HepG2 (cell line): ENCODE measurements around the gene HLA-B. TPM values are rescaled to one million over a fixed set of nuclear protein-coding genes. Genes with fewer than 3 reads are reported as not detected.

ENCODE experiments used
- CBX1 ChIP-seq: IDR thresholded peaks from one replicate; pipeline ENCODE4 v1.6.1; 2016; ENCODE audit warnings: antibody characterized with exemption, low read depth
- ELF4 ChIP-seq: sonication (generic); formaldehyde crosslinking; IDR thresholded peaks from 2 replicates; pipeline ENCODE4 v1.5.0; 2020; ENCODE audit warnings: missing genetic modification reagents, mild to moderate bottlenecking, moderate library complexity, borderline replicate concordance
- ETV6 ChIP-seq: sonication (generic); formaldehyde crosslinking; conservative IDR thresholded peaks from 2 replicates; pipeline ENCODE4 v1.4.0; 2020; ENCODE audit warnings: missing genetic modification reagents
- HMGA1 ChIP-seq: sonication (generic); formaldehyde crosslinking; conservative IDR thresholded peaks from 2 replicates; pipeline ENCODE4 v1.4.0; 2020; ENCODE audit warnings: missing genetic modification reagents
- HNF1A ChIP-seq, 2 experiments: sonication (generic) in 1 of 2; formaldehyde crosslinking in 1 of 2; IDR thresholded peaks; 2 replicates each; pipeline versions ENCODE4 v1.4.0 to v1.6.1; 2016 to 2020; ENCODE audit warnings: borderline replicate concordance in 1 of 2, low read depth in 1 of 2, mild to moderate bottlenecking in 1 of 2, missing genetic modification reagents in 1 of 2
- HOMEZ ChIP-seq: IDR thresholded peaks from 2 replicates; pipeline ENCODE4 v1.6.1; 2016; ENCODE audit warnings: low read depth
- ZBTB2 ChIP-seq: sonication (generic); formaldehyde crosslinking; IDR thresholded peaks from 2 replicates; pipeline ENCODE4 v1.8.0; 2022; ENCODE audit warnings: low read depth, missing genetic modification reagents
- ZNF160 ChIP-seq: sonication (generic); formaldehyde crosslinking; IDR thresholded peaks from 2 replicates; pipeline ENCODE4 v1.8.0; 2022; ENCODE audit warnings: mild to moderate bottlenecking, inconsistent platforms, missing genetic modification reagents
- ZNF207 ChIP-seq: fragments of 450-650 bp; IDR thresholded peaks from 2 replicates; pipeline ENCODE4 v1.6.1; 2016; ENCODE audit warnings: antibody characterized with exemption, borderline replicate concordance
- ZNF234 ChIP-seq: sonication (generic); formaldehyde crosslinking; conservative IDR thresholded peaks from 2 replicates; pipeline ENCODE4 v1.5.1; 2020; ENCODE audit warnings: mild to moderate bottlenecking, missing genetic modification reagents
- ZNF251 ChIP-seq: sonication (generic); formaldehyde crosslinking; IDR thresholded peaks from 2 replicates; pipeline ENCODE4 v1.9.0; 2021; ENCODE audit warnings: mild to moderate bottlenecking, missing genetic modification reagents
- ZNF646 ChIP-seq: sonication (generic); formaldehyde crosslinking; IDR thresholded peaks from 2 replicates; pipeline ENCODE4 v1.9.0; 2021; ENCODE audit warnings: mild to moderate bottlenecking, missing genetic modification reagents
- ZNF768 ChIP-seq: sonication (generic); formaldehyde crosslinking; IDR thresholded peaks from 2 replicates; pipeline ENCODE4 v1.4.0; 2020; ENCODE audit warnings: missing genetic modification reagents
- polyA plus RNA-seq, 8 experiments: library from polyadenylated mRNA; depleted of rRNA in 3 of 8; stranded (reverse) in 7 of 8; unstranded in 1 of 8; fragments of >200 nt; fragmentation: Illumina TruSeq in 4 of 8; extraction: Trizol in 4 of 8; gene quantifications; 2 replicates each; pipeline versions ENCODE4 v1.2.1 to v1.2.3, GENCODE V29; 2011 to 2016; ENCODE audit warnings: low read depth in 4 of 8, missing spikeins in 1 of 8, mixed read lengths in 1 of 8; ENCODE audit not compliant: insufficient read depth in 1 of 8
- total RNA-seq, 5 experiments: library from RNA; depleted of rRNA; stranded (reverse); fragments of >200 nt; fragmentation: Illumina TruSeq; extraction: Trizol; gene quantifications; 2 replicates each; pipeline ENCODE4 v1.2.3, GENCODE V29; 2016; ENCODE audit warnings: low read depth in 1 of 5

Gene HLA-B
- total and polyA plus RNA-seq, 2 of the 13 experiments (the other 11 are each of a cell fraction or from before 2014, with no cell fraction given) = 35.3 to 88.9 TPM

- 0 out of 2 replicates have a peak, but pooled peaks have one; percentile 17 for TF ChIP-seq HOMEZ (CRISPR knock-in tag)
- TF ChIP-seq ZNF160 (CRISPR knock-in tag) = no peak; the same call in 1 of the 2 replicates
- no peak for TF ChIP-seq ZBTB2
- peak; percentile 69; the same call in 1 of the 2 replicates for TF ChIP-seq ETV6 (CRISPR knock-in tag)
- no peak for TF ChIP-seq HNF1A (IDR thresholded peaks at IDR 0.05; ENCODE audit: low read depth)
- TF ChIP-seq HNF1A (CRISPR knock-in tag; IDR thresholded peaks at IDR 0.05; ENCODE audit: borderline replicate concordance) = no peak; the same call in 1 of the 2 replicates
- peak; percentile 27; the same call in 1 of the 2 replicates for TF ChIP-seq ZNF234 (CRISPR knock-in tag)
- TF ChIP-seq ZNF207 = no peak
- no peak for TF ChIP-seq ZNF251
- 0 out of 2 replicates have a peak, but pooled peaks have one; percentile 69 for TF ChIP-seq ELF4 (CRISPR knock-in tag)
- no peak for TF ChIP-seq HMGA1 (CRISPR knock-in tag)
- TF ChIP-seq ZNF646 = 0 out of 2 replicates have a peak, but pooled peaks have one; percentile 11
- peak; percentile 82 for TF ChIP-seq ZNF768
- peak; percentile 19 for TF ChIP-seq CBX1
These were observed 42.8 kb upstream of the HLA-B start (continued) for GRCh38 chr6:31399589-31400466.
